Measurements from ENCODE around the gene KRT26. TPM values are rescaled to one million over a fixed set of nuclear protein-coding genes. Genes with fewer than 3 reads are reported as not detected.

The KRT26 gene
- total RNA-seq, 2 donors from 2014 or later: not detected

DNA sequence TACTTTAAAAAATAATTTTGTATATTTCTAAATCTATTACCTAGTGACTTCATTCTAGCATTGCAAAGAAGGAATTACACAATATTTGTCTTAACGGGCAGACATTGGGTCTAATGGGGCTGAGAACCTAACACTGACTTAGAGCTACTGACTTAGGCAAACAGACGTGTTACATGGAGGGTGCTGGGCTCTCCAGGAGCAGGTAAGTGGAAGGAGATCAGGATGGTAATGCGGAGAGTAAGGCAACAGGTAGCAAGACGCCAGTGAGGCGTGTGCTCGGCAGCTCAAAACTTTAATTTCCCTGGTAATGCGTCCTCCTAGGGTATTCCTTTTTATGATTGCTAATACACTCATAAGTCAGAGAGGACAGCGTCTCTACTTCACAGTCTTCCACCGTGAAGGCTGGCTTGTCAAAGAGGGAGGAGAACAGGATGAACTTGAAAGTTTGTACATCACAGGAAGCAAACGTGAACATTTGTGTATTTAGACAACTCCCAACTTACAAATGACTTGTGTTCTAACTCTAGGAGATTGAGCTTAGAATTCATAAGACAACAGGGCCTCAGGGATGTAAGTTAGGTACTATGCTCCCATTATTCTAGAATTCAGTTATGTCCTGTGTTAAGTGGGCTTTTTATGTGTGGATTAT, 23.1 kb upstream of the KRT26 start:
- Histone ChIP-seq H3K9me3 (no peaks in the 10 kb centered on the region), H3K27me3 (no peaks in the 10 kb centered on the region), H3K27ac (no peak overlapping the region), H3K36me3 (replicated peaks in 1 of 2; ENCODE audit: insufficient read depth in 1 of 2, low read depth in 2 of 2) (no peaks in the 10 kb centered on the region), H3K4me1 (no peaks in the 10 kb centered on the region), H3K4me3 (no peak overlapping the region)
- WGBS, 2 donors: 60 to 66% methylated on average over 10 of the region's 10 CpGs
- ATAC-seq (no peak), DNase-seq (no peak)
- TF ChIP-seq POLR2A (IDR thresholded peaks at IDR 0.05): no peak
- TF ChIP-seq, protein P1, sequence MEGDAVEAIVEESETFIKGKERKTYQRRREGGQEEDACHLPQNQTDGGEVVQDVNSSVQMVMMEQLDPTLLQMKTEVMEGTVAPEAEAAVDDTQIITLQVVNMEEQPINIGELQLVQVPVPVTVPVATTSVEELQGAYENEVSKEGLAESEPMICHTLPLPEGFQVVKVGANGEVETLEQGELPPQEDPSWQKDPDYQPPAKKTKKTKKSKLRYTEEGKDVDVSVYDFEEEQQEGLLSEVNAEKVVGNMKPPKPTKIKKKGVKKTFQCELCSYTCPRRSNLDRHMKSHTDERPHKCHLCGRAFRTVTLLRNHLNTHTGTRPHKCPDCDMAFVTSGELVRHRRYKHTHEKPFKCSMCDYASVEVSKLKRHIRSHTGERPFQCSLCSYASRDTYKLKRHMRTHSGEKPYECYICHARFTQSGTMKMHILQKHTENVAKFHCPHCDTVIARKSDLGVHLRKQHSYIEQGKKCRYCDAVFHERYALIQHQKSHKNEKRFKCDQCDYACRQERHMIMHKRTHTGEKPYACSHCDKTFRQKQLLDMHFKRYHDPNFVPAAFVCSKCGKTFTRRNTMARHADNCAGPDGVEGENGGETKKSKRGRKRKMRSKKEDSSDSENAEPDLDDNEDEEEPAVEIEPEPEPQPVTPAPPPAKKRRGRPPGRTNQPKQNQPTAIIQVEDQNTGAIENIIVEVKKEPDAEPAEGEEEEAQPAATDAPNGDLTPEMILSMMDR (IDR thresholded peaks at IDR 0.05): no peak
- intact Hi-C loops (cut with DNase I): no loop called here

DNA sequence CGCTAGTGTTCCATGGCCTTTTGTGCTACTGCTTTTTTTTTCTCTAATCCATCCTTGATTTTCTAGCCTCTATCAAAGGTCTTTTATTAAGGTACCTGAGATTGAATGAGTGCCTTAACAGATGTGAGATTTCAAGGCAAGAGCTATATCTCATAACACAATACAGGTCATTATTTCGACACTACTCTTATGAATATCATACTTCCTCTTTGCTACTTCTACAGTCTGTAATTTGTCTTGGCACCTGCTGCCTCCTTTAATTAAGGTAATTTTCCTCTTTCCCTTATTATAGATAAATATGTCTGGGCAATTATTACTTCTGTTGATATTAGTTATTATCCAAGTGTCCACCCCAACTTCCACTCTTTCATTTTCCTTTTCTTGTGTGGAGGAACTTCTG, 22.5 kb upstream of the KRT26 start:
- WGBS, 2 donors: 61 to 74% methylated on average over 2 of the region's 2 CpGs

DNA sequence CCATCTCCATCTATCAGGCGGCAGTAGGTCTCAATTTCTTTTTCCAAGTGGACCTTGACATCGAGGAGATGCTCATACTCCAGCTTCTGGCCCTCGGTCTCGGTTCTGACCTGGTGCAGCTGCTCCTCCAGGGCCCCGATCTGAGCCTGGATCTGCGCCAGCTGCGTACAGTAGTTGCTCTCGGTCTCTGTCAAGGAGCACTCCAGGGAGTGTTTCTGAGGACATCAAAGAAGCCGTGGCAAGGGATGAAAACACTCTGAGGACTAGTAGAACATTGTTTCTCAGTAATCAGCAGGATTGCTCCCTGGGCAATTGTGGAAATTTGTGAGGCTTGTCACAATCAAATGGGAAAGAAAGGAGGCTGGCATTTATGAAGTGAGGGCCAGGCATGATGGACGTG, 21.8 kb upstream of the KRT26 start:
- H3K9me3 ChIP-seq: no peaks in the 10 kb centered on the region
- WGBS, 2 donors: 36 to 41% methylated on average over 10 of the region's 10 CpGs
- no peak for ATAC-seq
- TF ChIP-seq, protein P1 (IDR thresholded peaks at IDR 0.05): no peak
- TF ChIP-seq POLR2A (IDR thresholded peaks at IDR 0.05): no peak
- H3K4me3 ChIP-seq: no peak overlapping the region
- no peak overlapping the region for H3K27ac ChIP-seq
- H3K36me3 ChIP-seq (replicated peaks in 1 of 2; ENCODE audit: insufficient read depth in 1 of 2, low read depth in 2 of 2): no peaks in the 10 kb centered on the region
- intact Hi-C loops (cut with DNase I): no loop called here
- no peak for DNase-seq
- no peaks in the 10 kb centered on the region for H3K27me3 ChIP-seq
- no peaks in the 10 kb centered on the region for H3K4me1 ChIP-seq

More for the DNA sequence above, 22.5 kb upstream of the KRT26 start:
- intact Hi-C loops (cut with DNase I): no loop called here
- Histone ChIP-seq H3K4me1 (no peaks in the 10 kb centered on the region), H3K27ac (no peak overlapping the region), H3K27me3 (no peaks in the 10 kb centered on the region), H3K4me3 (no peak overlapping the region), H3K9me3 (no peaks in the 10 kb centered on the region), H3K36me3 (replicated peaks in 1 of 2; ENCODE audit: insufficient read depth in 1 of 2, low read depth in 2 of 2) (no peaks in the 10 kb centered on the region)
- DNase-seq: no peak
- TF ChIP-seq, protein P1 (IDR thresholded peaks at IDR 0.05): no peak
- TF ChIP-seq POLR2A (IDR thresholded peaks at IDR 0.05): no peak
- no peak for ATAC-seq

DNA sequence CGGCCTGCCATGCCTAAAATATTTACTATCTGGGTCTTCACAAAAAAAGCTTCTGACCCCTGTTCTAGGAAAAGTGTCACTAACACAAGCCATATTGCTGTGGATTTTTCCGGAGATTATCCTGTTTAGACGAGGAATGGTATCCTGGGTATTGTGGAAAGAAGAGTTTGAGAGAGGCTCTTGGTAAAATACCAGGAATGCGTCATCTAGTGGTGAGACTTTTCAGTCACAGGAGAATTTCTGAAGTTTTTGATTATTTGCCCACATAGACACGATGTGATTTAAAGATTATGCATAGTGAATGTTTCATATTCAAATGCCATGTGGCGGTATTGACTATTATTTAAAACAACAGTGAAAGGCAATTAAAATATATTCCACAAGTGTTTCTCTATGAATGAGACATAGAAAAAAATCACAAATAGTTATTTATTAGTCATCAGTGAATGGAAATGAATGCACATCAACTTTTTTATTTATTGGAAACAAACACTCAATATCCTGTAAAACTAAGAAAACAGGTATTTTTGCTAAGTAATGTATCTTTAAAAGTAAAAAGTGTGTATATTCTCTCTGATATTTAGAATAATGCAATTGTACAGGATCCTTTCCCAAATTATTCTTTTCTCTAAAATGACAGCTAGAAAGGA, 19.9 kb upstream of the KRT26 start:
- no peak overlapping the region for H3K27ac ChIP-seq
- WGBS, 2 donors: 28 to 29% methylated on average over 6 of the region's 6 CpGs
- no peak for ATAC-seq
- H3K4me3 ChIP-seq: no peak overlapping the region
- TF ChIP-seq, protein P1 (IDR thresholded peaks at IDR 0.05): peak in 6 of 7 experiments; percentile 30 to 62 (median 56)
- no peak for TF ChIP-seq POLR2A (IDR thresholded peaks at IDR 0.05)
- DNase-seq: no peak
- H3K27me3 ChIP-seq: no peaks in the 10 kb centered on the region
- no peaks in the 10 kb centered on the region for H3K4me1 ChIP-seq
- intact Hi-C loops (cut with DNase I): no loop called here
- H3K9me3 ChIP-seq: no peaks in the 10 kb centered on the region
- H3K36me3 ChIP-seq (replicated peaks in 1 of 2; ENCODE audit: insufficient read depth in 1 of 2, low read depth in 2 of 2): no peaks in the 10 kb centered on the region

DNA sequence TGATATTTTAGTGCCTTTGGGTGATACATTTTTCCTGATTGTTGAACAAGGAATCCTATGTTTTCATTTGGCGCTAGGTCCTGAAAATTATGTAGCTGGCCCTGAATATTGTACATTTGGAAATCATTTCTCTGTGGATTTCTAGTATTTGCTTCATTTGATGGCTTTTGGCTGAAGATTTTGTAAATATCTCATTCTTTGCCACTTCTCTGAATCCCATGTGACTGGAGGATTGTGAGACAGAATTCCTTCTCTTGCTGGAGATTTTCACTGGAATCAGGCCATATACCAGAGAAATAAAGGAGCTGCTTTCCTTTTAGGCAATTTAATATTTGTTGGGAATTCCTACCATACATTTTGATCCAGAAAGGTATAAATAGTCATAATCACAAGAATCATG, 19.1 kb upstream of the KRT26 start:
- H3K9me3 ChIP-seq: no peaks in the 10 kb centered on the region
- no peak overlapping the region for H3K4me3 ChIP-seq
- intact Hi-C loops (cut with DNase I): no loop called here
- ATAC-seq: no peak
- WGBS, 2 donors: 75 to 100% methylated on average over 1 of the region's 1 CpG
- no peak overlapping the region for H3K27ac ChIP-seq
- H3K36me3 ChIP-seq (replicated peaks in 1 of 2; ENCODE audit: insufficient read depth in 1 of 2, low read depth in 2 of 2): no peaks in the 10 kb centered on the region
- H3K27me3 ChIP-seq: no peaks in the 10 kb centered on the region
- no peak for DNase-seq
- TF ChIP-seq POLR2A (IDR thresholded peaks at IDR 0.05): no peak
- TF ChIP-seq, protein P1 (IDR thresholded peaks at IDR 0.05): no peak
- no peaks in the 10 kb centered on the region for H3K4me1 ChIP-seq

Measured in body of pancreas (tissue), 4 donors.